ENCODE results near the gene DDX21.
A peak's percentile ranks its signal among the peaks of the same experiment; 100 is the strongest.
"Not testable (repeated sequence)": the region's sequence is repeated elsewhere in the genome, so short reads cannot be mapped to it uniquely, and the experiment has no call there.

Gene DDX21

GRCh38 chr10:68957654-68958053 lies 1.7 kb downstream of the DDX21 start:
- DNase-seq (ENCODE audit: low read depth, low spot score) = no peak
- peak overlapping the region; percentile 97 for H3K4me3 ChIP-seq (ENCODE audit: low read depth, low read length)
- no peak for TF ChIP-seq CTCF (IDR thresholded peaks at IDR 0.05; ENCODE audit: insufficient read depth, low read length, missing control alignments)
- ChIA-PET CTCF (interaction anchor here (1.2 to 2.6 kb wide), 4 partner anchors 12 to 134 kb away, joined by 3 to 13 read pairs (median 4); no protein-coding TSS in a partner anchor), POLR2A (no interaction called here)

DNA sequence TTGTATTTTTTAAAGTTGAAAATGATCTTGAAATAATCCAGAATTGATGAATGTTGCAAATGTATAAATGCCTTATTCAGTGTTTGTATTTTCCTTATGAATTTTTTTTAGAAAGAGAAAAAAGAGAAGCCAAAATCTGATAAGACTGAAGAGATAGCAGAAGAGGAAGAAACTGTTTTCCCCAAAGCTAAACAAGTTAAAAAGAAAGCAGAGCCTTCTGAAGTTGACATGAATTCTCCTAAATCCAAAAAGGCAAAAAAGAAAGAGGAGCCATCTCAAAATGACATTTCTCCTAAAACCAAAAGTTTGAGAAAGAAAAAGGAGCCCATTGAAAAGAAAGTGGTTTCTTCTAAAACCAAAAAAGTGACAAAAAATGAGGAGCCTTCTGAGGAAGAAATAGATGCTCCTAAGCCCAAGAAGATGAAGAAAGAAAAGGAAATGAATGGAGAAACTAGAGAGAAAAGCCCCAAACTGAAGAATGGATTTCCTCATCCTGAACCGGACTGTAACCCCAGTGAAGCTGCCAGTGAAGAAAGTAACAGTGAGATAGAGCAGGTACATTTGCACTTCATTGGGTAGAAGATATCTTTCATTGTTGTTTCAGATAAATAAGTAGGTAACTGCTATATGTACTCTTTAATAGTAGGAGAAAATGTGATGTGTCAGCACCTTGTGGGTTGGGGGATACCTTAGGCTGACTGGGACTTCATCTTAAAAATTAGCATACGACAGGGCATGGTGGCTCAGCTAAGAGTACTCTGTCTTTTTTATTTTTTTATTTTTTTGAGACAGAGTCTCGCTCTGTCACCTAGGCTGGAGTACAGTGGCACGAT lies 3.9 kb downstream of the DDX21 start:
- H3K4me3 ChIP-seq (ENCODE audit: low read depth, low read length) = no peak overlapping the region
- no peak for DNase-seq (ENCODE audit: low read depth, low spot score)
- POLR2A ChIA-PET = interaction anchor here (0.7 kb wide), 1 partner anchor 237 kb away, joined by 3 read pairs; no protein-coding TSS in a partner anchor
- CTCF ChIA-PET = interaction anchor here (1.0 to 2.6 kb wide), 3 partner anchors 8 to 134 kb away, joined by 4 to 13 read pairs (median 4); no protein-coding TSS in a partner anchor
- no peak for TF ChIP-seq CTCF (IDR thresholded peaks at IDR 0.05; ENCODE audit: insufficient read depth, low read length, missing control alignments)

GRCh38 chr10:68963151-68963550 lies 7.2 kb downstream of the DDX21 start:
- TF ChIP-seq CTCF (IDR thresholded peaks at IDR 0.05; ENCODE audit: insufficient read depth, low read length, missing control alignments) = no peak
- POLR2A ChIA-PET = no interaction called here
- H3K4me3 ChIP-seq (ENCODE audit: low read depth, low read length) = no peak overlapping the region
- CTCF ChIA-PET = no interaction called here
- DNase-seq (ENCODE audit: low read depth, low spot score) = no peak

DNA sequence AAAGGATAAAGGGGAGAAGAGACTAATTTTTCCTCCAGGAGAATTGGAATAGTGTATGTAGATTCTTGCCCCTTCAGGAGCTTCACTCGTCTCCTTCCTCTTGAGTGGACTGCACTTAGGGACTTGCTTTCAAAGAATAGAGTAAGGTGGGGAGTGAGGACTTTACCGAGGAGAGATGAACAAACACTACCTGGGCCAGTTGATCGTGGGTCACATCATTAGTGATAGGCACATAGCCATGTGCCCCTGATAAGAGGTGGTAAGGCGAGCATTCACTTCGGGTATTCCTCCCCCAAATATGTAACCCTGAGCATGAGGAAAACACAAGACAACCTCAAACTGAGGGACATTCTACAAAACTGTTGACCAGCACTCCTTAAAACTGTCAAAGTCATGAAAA lies 18.0 kb downstream of the DDX21 start:
- POLR2A ChIA-PET = no interaction called here
- H3K4me3 ChIP-seq (ENCODE audit: low read depth, low read length) = no peak overlapping the region
- CTCF ChIA-PET = interaction anchor here (0.8 to 1.0 kb wide), 2 partner anchors 9 to 120 kb away, joined by 3 to 4 read pairs; no protein-coding TSS in a partner anchor
- no peak for DNase-seq (ENCODE audit: low read depth, low spot score)
- TF ChIP-seq CTCF (IDR thresholded peaks at IDR 0.05; ENCODE audit: insufficient read depth, low read length, missing control alignments) = no peak

DNA sequence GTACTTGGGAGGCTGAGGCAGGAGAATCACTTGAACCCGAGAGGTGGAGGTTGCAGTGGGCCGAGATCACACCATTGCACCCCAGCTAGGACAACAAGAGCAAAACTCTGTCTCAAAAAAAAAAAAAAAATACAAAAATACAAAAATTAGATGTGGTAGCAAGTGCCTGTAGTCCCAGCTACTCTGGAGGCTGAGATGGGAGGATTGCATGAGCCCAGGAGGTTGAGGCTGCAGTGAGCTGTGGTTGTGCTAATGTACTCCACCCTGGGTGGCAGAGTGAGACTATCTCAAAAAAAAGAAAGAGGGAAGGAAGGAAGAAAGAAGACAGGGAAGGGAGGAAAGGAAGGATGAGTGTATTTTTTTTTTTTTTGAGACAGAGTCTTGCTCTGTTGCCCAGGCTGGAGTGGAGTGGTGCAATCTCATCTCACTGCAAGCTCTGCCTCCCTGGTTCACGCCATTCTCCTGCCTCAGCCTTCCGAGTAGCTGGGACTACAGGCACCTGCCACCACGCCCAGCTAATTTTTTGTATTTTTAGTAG lies 20.0 kb downstream of the DDX21 start:
- CTCF ChIA-PET; DNase-seq (ENCODE audit: low read depth, low spot score); H3K4me3 ChIP-seq (ENCODE audit: low read depth, low read length); POLR2A ChIA-PET: not testable (repeated sequence)

- POLR2A ChIA-PET; DNase-seq (ENCODE audit: low read depth, low spot score); H3K4me3 ChIP-seq (ENCODE audit: low read depth, low read length): not testable (repeated sequence)
- CTCF ChIA-PET = interaction anchor here (1.0 to 3.8 kb wide), 6 partner anchors 8 to 115 kb away, joined by 4 to 12 read pairs (median 6); partner anchors contain the start of gene DDX21
Measured at GRCh38 chr10:68979738-68980137, 23.8 kb downstream of the DDX21 start.

DNA sequence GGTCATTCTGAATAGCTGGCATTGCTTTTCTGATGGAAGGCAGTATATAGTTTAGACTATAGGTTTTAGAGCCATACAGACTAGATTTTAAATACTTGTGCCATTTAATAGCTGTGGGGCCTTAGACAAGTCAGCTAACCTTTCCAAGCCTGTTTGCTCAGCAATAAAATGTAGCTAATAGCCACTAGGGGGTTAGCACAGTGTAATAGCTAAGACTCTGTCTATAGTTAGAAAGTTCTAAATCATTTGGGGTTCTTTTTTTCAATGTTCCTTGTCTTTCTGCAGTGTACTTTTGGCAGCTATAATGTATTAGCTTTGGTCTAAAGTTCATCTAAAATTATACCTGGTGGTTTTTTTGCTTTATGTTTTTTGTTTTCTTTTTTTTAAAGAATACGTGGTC lies 25.1 kb downstream of the DDX21 start:
- TF ChIP-seq CTCF (IDR thresholded peaks at IDR 0.05; ENCODE audit: insufficient read depth, low read length, missing control alignments) = no peak
- ChIA-PET CTCF (interaction anchor here (0.9 to 1.7 kb wide), 6 partner anchors 11 to 113 kb away, joined by 3 to 9 read pairs (median 4); no protein-coding TSS in a partner anchor), POLR2A (no interaction called here)
- no peak overlapping the region for H3K4me3 ChIP-seq (ENCODE audit: low read depth, low read length)
- no peak for DNase-seq (ENCODE audit: low read depth, low spot score)

Measured in AG04449 (cell line).